ENCODE results near the gene METTL21C.

METTL21C gene

GRCh38 chr13:102667023-102667422 lies 27.8 kb downstream of the METTL21C start:
- no peak for DNase-seq (ENCODE audit: low spot score)

- no peak for DNase-seq (ENCODE audit: low spot score)
Observed at GRCh38 chr13:102659168-102659713, 35.6 kb downstream of the METTL21C start.

DNA sequence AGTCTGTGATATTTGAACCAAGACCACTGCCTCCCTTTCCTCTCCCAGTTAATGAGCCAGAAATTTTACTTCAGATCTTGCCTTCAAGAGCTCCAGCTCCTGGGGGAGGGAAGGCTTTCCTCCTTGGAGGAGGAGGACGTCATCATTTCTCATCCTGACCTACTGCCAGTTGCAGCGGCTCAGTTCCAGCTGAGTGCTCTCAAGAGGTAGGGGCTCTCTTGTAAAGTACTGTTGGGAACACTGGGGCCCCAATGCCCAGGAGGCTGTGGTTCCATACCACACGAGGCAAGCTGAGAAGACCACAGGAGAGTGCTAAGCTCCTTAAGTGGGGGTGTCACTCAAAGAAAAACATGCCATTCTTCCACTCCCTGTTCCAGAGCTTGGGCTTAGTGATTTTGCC lies 36.2 kb downstream of the METTL21C start:
- no peak for DNase-seq (ENCODE audit: low spot score)

- no peak for DNase-seq (ENCODE audit: low spot score)
Observed at GRCh38 chr13:102657630-102658029, 37.2 kb downstream of the METTL21C start.

DNA sequence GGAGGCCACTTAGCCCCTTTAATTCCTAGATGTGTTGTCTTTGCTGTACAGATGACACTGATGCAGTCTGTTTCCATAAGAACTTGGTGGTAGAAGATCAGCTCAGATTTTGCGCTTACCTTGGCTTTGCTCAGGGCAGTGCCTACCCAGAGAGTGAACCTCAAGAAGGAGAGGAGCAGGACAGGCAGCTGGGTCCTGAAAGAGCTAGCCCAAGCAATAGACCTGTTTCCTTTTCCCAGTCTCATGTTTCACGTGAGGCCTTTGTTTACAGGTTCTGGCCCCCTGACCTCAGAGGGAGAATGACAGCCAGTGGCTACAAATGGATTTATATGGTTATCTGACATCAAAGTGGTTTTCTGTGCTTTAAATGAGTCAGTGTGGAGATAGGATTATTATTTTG lies 40.1 kb downstream of the METTL21C start:
- DNase-seq (ENCODE audit: low spot score) = no peak

GRCh38 chr13:102651892-102652291 lies 43.0 kb downstream of the METTL21C start:
- no peak for DNase-seq (ENCODE audit: low spot score)

DNA sequence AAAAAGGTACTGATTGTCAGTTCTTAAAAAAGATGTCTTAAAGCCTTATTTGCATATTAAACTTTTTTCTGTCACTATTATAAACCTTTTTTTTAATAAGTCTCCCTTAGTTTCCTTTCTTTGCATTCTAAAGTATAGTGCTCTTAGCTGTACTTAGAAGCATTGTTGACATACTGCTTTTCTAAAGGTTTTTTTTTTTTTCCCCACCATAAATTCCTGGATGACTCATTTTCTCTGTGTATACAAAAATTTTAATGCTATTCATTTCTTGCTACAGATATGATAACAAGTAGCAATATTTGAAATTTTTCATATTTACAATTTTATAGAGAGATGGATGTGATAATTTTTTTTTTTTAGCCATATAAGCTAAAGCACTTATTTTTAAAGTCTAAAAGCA lies 43.5 kb downstream of the METTL21C start:
- peak; percentile 21 for DNase-seq (ENCODE audit: low spot score)

DNA sequence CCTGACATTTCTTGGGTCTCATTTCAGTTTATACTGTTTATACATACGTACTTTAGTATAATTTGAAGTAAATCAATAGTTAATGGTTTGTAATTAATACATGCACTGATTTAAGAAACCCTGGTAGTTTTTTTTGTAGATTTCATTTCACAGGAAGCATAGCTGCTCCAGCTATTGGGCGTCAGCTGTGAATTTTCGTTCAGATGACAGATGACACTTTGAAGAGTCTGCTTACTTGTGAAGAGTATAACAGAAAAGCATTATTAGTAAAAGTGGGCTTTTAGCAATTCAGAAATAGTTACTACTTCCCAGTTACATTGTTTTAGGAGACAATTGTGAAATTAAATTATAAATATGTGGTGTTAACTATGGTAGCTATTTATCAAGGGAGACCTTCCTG lies 44.4 kb downstream of the METTL21C start:
- DNase-seq (ENCODE audit: low spot score) = no peak

- DNase-seq (ENCODE audit: low spot score) = no peak
Observed at GRCh38 chr13:102648046-102648445, 46.8 kb downstream of the METTL21C start.

DNA sequence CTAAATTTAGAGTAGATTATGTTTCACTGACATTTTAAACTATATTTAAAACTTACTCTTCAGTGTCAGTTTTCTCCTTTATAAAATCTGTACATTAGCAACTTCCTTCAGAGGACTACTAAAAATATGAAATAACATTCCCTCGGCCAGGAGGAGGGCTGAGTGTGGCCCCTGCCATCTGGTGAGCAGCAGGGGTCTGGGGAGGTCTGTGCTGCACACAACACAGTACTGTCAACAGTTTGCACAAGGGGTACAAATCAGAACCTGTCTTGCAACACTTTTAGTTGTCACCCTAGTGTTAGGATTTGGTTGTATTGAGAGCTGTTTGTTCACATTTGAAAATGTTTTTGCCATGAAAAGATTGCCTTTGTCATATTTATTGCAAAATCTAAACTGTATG lies 49.1 kb downstream of the METTL21C start:
- DNase-seq (ENCODE audit: low spot score) = no peak

GRCh38 chr13:102643656-102644055 lies 51.2 kb downstream of the METTL21C start:
- DNase-seq (ENCODE audit: low spot score) = no peak

DNA sequence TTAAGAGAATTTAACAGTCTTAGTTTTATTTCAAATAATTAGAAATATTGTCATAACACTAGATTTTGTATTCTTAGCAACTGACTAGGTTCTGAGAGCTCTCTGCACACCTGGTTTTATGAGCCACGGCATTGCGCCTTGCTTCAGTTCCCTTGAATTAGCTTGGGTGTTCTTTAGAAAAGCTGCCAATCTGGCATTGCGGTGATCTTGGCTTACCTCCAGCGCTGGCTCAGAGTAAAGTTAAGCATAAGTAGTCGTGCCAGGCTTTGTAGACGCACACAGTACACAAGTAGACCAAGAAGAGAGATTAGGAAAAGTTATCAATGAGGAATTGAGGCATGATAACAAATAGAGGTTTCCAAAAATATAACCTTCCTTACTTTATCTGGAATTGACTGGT lies 52.4 kb downstream of the METTL21C start:
- no peak for DNase-seq (ENCODE audit: low spot score)

- DNase-seq (ENCODE audit: low spot score) = no peak
Observed at GRCh38 chr13:102642029-102642428, 52.8 kb downstream of the METTL21C start.

DNA sequence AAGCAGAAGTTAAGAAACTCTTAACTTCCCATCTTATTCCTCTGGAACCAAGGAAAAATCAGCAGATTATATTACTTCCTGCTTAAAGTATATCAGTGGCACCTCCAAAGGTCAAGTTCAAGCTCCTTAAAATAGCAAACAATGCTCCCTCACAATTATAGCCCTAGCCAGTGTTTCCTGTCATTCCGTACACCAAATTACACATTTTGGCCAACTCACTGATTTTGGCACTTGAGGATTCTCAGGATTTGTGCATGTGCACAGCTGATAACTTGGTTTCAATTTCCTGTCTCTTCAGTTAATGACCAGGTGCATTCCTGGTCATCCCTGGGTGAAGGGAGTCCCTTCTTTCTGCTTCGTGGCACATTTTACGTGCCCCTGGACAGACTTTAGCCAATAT lies 56.1 kb downstream of the METTL21C start:
- DNase-seq (ENCODE audit: low spot score) = no peak

Data from COLO829 (cell line).